Upper lobe of right lung (tissue), 1 donor: ENCODE results near the gene RANBP17. TPM values are rescaled to one million over a fixed set of nuclear protein-coding genes. Genes with fewer than 3 reads are reported as not detected.

Source experiments
- ATAC-seq: fragments of 200-7000 bp; cut with Tn5 transposase; one replicate; pipeline ENCODE4 v1.9.1; 2020; ENCODE audit warnings: mild to moderate bottlenecking, moderate library complexity
- DNase-seq: peaks from one replicate; pipeline ENCODE4 v3.0.0-alpha.2; 2020
- H3K27ac ChIP-seq: fragments of 200-600 bp; one replicate; pipeline ENCODE4 v1.8.0; 2022
- H3K27me3 ChIP-seq: fragments of 200-600 bp; one replicate; pipeline ENCODE4 v1.8.0; 2022; ENCODE audit warnings: mild to moderate bottlenecking
- H3K36me3 ChIP-seq: fragments of 200-600 bp; one replicate; pipeline ENCODE4 v1.8.0; 2022
- H3K4me1 ChIP-seq: fragments of 200-600 bp; one replicate; pipeline ENCODE4 v1.8.0; 2022
- H3K4me3 ChIP-seq: fragments of 200-600 bp; one replicate; pipeline ENCODE4 v1.8.0; 2022; ENCODE audit warnings: mild to moderate bottlenecking
- H3K9me3 ChIP-seq: fragments of 200-600 bp; one replicate; pipeline ENCODE4 v1.8.0; 2022
- CTCF ChIP-seq: fragments of 200-600 bp; IDR thresholded peaks from one replicate; pipeline ENCODE4 v1.8.0; 2022; ENCODE audit warnings: antibody characterized with exemption
- intact Hi-C: fragments of 100-400 bp; cut with DNase I; formaldehyde crosslinking; loops from one replicate; pipeline ENCODE4 v1.11.0; 2022
- total RNA-seq: library from RNA; stranded (reverse); fragmentation: NEBNext Ultra II Directional; extraction: Animal tissue kit (Norgen Biotek cat#: 25700); gene quantifications from one replicate; pipeline ENCODE4 v1.2.1, GENCODE V29; 2021
- donor health status: DM: no; HTN: yes; CAD: no; lungs with severe emphysema.

RANBP17 gene
- total RNA-seq, 1 donor from 2014 or later, result 17.8 TPM

- no peaks in the 10 kb centered on the region for H3K36me3 ChIP-seq
- intact Hi-C loops, result no loop called here
Observed at GRCh38 chr5:171268700-171269620, 407.1 kb downstream of the RANBP17 start.

GRCh38 chr5:171269717-171270116 lies 407.9 kb downstream of the RANBP17 start:
- no peak for TF ChIP-seq CTCF
- H3K9me3 ChIP-seq, result no peaks in the 10 kb centered on the region
- H3K36me3 ChIP-seq, result no peaks in the 10 kb centered on the region
- no peak overlapping the region for H3K4me3 ChIP-seq
- no peak overlapping the region for H3K27ac ChIP-seq
- ATAC-seq (no peak), DNase-seq (no peak)
- H3K4me1 ChIP-seq, result no peaks in the 10 kb centered on the region
- no peaks in the 10 kb centered on the region for H3K27me3 ChIP-seq
- intact Hi-C loops, result no loop called here

More at GRCh38 chr5:171268700-171269620, 407.1 kb downstream of the RANBP17 start:
- DNase-seq (no peak), ATAC-seq (no peak)
- H3K27ac ChIP-seq, result no peak overlapping the region
- no peaks in the 10 kb centered on the region for H3K4me1 ChIP-seq
- no peaks in the 10 kb centered on the region for H3K9me3 ChIP-seq
- no peaks in the 10 kb centered on the region for H3K27me3 ChIP-seq
- no peak overlapping the region for H3K4me3 ChIP-seq
- no peak for TF ChIP-seq CTCF

- Histone ChIP-seq H3K36me3 (no peaks in the 10 kb centered on the region), H3K27ac (no peak overlapping the region), H3K4me1 (no peaks in the 10 kb centered on the region), H3K4me3 (no peak overlapping the region), H3K9me3 (no peaks in the 10 kb centered on the region), H3K27me3 (no peaks in the 10 kb centered on the region)
- no peak for TF ChIP-seq CTCF
- no peak for DNase-seq
- intact Hi-C loops, result no loop called here
- ATAC-seq, result no peak
Observed at GRCh38 chr5:171270136-171270535, 408.3 kb downstream of the RANBP17 start.

GRCh38 chr5:171271798-171272197 lies 410.0 kb downstream of the RANBP17 start:
- H3K4me3 ChIP-seq, result no peak overlapping the region
- ATAC-seq (no peak), DNase-seq (no peak)
- H3K36me3 ChIP-seq, result no peaks in the 10 kb centered on the region
- no peak for TF ChIP-seq CTCF
- no peaks in the 10 kb centered on the region for H3K9me3 ChIP-seq
- no peak overlapping the region for H3K27ac ChIP-seq
- no peaks in the 10 kb centered on the region for H3K4me1 ChIP-seq
- no peaks in the 10 kb centered on the region for H3K27me3 ChIP-seq
- intact Hi-C loops, result no loop called here

GRCh38 chr5:171272996-171273970 lies 411.5 kb downstream of the RANBP17 start:
- Histone ChIP-seq H3K27ac (no peak overlapping the region), H3K27me3 (no peaks in the 10 kb centered on the region), H3K36me3 (no peaks in the 10 kb centered on the region), H3K4me3 (no peak overlapping the region), H3K9me3 (no peaks in the 10 kb centered on the region), H3K4me1 (no peaks in the 10 kb centered on the region)
- DNase-seq, result no peak
- intact Hi-C loops, result no loop called here
- no peak for ATAC-seq
- no peak for TF ChIP-seq CTCF
